Activated CD8-positive, alpha-beta memory T cell treated with anti-CD3 and anti-CD28 coated beads, Interleukin-2, amount 50 U/mL, for 1 hour (primary cell): ENCODE results near the gene RCN2.

Experiments
- DNase-seq: peaks from one replicate; pipeline ENCODE4 v3.0.0-alpha.2; 2020; ENCODE audit errors: extremely low read depth

RCN2 gene

GRCh38 chr15:76973906-76974305 lies 42.4 kb downstream of the RCN2 start:
- no peak for DNase-seq

GRCh38 chr15:76974456-76975036 lies 43.0 kb downstream of the RCN2 start:
- DNase-seq = no peak

- DNase-seq = no peak
These were observed 44.6 kb downstream of the RCN2 start for GRCh38 chr15:76976141-76976540.

DNA sequence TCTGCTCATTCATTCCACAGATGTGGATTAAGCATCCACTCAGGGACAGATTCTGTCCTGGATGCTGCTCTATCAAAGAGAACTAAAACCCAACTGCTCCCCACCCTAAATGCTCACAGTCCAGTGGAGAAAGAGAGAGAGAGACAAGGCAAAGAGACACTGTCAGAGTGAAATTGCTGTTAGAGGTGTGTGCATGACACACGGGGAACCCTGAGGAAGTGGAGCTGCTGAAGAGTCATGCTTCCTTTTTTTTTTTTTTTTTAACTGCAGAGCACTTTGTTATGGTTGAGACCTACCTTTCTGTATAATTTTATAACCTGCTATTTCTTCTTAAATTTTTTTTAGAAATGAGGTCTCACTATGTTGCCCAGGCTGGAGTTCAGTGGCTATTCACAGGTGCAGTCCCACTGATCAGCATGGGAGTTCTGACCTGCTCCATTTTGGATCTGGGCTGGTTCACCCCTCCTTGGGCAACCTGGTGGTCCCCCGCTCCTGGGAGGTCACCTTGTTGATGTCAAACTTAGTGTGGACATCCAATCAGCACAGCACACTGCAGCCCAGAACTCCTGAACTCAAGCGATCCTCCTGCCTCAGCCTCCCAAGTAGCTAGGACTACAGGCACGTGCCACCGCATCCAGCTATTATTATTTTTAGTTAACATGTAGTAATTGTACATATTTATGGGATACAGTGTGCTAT lies 45.2 kb downstream of the RCN2 start:
- DNase-seq = no peak

DNA sequence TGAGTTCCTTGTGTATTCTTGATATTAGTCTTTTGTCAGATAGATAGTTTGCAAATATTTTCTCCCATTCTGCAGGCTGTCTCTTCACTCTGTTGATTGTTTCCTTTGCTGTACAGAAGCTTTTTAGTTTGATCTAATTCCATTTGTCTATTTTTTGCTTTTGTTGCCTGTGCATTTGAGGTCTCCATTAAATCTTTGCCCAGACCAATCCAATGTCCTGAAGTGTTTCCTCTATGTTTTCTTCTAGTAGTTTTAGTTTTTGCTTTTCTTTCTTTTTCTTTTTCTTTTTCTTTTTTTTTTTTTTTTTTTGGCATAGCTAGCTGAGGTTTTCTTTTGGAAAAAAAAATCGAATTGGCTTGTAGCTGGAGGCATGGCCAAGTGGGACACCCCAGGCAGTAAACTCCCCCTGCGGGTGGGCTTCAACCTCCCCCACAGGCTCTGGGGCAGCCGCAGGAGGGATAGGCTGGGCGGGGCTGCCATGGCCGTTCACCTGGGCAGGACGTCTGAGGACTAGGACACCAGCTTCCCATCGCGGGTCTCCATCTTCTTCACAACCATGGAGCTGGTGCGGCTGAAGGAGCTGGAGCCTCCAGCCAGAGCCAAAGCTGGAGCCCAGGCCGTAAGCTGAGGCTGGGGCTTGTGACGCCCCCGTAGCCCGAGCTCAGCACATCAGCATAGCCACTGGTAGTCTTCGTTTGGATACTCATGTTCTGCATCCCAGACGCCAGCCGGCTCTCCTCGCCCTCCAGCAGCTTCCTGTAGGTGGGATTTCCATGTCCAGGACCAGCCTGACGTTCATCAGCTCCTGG lies 47.2 kb downstream of the RCN2 start:
- no peak for DNase-seq

GRCh38 chr15:76979331-76979925 lies 47.9 kb downstream of the RCN2 start:
- no peak for DNase-seq

DNA sequence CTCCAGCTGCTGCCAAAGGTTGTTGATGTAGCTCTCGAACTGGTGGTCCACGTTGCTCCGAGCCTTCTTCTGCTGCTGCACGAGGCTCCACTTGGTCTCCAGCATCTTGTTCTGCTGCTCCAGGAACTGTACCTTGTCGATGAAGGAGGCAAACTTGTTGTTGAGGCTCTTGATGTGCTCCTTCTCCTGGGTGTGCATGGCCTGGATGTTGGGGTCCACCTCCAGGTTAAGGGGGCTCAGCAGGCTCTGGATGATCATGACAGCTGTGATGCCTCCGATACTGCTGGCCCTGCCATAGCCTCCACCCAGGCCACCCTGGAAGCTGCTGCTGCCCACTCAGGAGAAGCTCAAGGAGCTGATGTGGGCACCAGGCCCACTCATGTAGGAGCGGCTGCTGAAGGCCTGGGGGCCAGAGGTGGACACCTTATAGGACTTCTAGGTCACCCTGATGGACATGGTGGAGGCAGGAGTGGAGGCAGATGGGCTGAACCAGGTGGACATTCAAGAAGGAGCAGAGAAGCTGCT lies 48.5 kb downstream of the RCN2 start:
- DNase-seq = no peak

DNA sequence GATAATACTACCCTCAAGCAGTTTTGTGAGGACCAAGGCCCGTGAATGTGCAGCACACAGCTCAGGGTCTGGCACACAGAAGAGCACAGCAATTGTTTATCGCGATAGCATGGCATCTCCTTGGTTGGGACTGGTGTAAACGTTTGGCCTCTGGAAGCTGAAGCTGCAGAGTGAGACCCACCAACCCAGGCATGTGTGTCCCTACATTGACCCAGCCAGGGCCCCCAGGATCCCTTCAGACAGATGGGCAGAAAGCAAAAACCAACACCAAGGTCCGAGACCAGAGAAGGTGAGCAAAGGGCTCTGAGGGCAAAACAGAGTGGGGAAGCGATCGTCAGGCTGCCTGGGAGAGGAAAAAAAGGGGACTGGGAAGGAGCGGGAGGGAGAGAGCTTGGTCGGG lies 50.8 kb downstream of the RCN2 start:
- no peak for DNase-seq

GRCh38 chr15:76982756-76983155 lies 51.2 kb downstream of the RCN2 start:
- DNase-seq = no peak

DNA sequence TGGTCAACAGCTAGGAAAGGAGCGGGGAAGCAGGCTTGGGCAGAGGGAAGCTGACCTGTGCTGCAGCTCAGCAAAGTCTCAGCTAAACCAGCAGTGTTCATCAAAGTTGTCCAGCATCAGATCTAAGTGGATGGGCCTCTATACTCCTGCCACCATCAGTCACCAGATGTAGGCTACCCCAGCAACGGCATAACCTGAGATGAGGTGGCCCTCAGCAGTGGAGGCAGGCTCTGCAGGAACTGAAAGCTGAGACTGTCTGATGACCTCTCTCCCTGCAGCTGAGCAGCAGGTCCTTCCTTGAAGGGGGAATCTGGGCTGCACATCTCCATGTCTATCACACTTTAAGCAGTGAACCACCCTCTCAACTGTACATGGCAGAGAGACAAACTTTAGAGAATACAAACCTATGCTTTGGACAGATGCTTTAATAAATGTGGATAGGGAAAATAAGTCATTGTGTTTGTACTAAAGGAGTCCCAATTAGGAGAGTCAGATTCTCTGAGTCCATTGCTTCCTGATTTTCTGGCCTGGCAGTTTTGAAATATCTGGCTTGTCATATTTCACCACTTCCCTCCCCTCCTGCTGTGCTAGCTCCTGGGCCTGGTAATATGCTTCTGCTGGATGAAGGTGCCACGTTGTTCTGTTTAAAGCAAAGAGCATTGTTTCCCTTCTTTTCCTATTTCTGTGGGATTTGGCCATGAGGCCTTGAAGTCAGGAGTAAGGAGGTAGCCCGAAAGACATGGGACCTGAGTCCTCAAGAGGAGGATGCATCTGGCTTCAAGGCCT lies 52.2 kb downstream of the RCN2 start:
- DNase-seq = no peak

DNA sequence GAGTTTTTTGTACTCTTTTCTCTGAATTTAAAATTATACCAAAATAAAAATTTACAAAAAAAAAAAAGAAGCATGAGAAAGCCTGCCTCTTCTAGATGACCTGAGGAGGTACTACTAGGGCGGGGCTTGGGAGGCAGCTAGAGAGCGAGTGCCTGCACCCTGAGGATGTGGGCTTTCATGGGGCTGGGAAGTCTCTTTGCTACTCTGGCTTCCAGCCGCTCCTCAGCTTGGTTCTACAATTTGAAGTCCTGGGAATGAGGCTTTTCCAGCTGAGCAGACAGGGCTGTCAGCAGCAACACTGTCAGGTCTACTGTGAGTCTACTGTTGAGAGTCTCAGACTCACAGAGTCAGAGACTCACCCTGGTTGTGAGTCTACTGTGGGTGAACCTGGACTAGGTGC lies 55.2 kb downstream of the RCN2 start:
- DNase-seq = no peak

- no peak for DNase-seq
These were observed 55.7 kb downstream of the RCN2 start for GRCh38 chr15:76987276-76987675.

DNA sequence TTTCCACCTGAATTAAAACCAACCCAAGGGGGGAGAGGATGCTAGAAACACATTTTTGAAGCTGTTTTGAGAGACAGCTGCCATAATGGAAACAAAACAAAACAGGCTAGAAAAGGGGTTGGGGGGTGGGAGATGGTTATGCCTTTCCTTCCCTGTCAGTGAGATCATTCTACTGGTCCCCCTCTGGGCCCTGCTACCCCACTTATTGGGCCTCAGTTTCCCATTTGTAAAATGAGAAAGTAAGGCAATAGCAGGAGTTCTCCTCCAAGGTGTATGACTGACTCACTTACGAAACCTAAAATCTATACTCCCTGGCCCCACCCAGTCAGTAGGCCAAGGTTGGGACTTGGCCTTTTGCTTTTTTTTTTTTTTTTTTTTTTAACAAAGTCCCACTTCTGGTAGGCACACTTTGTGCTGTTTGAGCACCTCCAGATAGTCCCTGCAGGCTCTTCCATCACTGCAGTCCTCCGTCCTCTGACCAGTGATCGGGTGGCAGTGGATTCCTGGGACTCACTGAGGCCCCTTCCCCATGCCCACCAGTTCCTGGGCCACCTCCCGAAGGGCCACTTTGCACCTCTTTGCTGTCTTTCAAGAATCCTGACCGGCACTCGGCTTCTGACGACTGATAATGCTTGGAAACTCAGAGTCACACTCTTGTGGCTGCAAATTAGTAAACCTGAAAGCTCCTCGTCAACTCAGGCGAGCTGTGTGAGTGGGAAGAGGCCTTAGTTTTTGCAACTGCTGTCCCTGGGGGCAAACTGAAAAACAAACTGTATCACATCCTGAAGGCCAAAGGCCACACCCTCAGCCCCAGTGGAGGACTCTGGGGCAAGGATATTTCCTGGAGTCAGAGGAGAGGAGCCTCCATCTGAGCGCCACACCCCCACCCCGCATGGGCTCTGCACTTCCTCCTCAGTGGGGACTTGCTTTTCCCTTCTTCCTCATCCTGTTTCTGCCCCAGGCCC lies 56.6 kb downstream of the RCN2 start:
- DNase-seq = no peak

DNA sequence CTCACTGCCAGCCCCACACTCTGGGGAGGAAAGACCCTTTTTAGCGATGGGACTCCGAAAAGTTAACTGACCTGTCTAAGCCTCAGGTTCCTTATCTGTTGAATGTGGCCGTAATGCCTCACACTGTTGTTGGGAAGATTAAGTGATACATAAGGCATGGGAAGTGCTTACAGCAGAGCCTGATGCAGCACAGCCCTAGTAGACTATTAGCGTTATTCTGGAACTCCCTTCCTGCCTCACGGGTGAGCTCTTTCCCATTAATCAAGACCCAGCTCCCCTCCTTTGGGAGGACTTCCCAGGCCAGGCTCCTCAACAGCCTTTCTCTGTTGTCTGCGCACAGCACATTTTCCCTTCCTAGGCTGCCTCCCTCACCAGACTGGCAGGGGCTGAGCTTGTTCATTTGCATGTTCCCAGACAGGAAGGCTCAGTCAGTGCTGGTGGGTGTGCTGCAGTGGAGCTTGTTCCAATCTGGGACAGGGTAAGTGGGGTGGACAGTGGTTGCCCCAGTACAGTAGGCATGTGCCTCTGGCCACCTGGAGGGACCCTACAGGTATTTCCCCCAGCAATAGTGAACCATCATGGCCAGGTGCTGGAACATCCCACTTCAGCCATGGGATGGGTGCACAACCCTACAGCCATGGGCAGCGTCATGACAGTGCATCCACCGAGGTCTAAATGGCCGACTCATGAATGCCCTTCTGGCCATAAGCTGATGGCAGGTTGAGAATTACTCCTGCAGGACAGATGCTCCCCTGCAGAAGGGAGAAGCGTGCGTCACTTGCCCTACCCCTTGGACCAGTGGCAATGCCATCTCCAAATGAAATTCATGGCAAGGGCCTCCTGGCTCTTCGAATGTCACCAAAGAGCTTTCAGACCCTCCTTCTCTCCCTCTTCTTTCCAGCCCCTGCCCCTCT lies 57.6 kb downstream of the RCN2 start:
- no peak for DNase-seq

- no peak for DNase-seq
These were observed 59.5 kb downstream of the RCN2 start for GRCh38 chr15:76991048-76991447.

- DNase-seq = no peak
These were observed 60.4 kb downstream of the RCN2 start for GRCh38 chr15:76991741-76992645.

- no peak for DNase-seq
These were observed 61.7 kb downstream of the RCN2 start for GRCh38 chr15:76993114-76993725.

DNA sequence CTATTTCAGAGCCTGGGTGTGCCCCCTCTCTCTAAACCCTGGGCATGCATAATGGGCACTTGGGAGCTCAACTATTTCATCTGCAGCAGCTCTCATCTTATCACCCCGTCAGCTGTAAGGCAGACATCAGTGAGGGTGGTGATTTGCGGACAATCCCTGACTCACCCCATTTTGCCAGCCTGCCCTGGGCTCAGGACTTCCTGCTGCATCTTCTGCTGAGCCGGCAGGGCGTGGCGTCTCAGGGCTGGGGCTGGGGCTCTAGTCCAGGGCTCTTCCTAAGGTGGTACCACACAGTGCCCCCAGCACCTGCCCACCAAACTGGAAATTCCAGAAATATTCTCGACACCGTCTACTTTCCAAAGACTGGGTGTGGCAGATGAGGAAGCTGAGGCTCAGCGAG lies 62.5 kb downstream of the RCN2 start:
- DNase-seq = no peak
